GM06990 (cell line): ENCODE measurements around the gene WNT3.

Experiments
- DNase-seq: peaks from one replicate; pipeline ENCODE4 v3.0.0-alpha.2; 2011; ENCODE audit not compliant: insufficient read length; ENCODE audit errors: extremely low read depth
- H3K27me3 ChIP-seq: replicated peaks from 2 replicates; pipeline ENCODE4 v1.6.0; 2011; ENCODE audit warnings: low read length; ENCODE audit not compliant: control insufficient read depth, insufficient read depth
- H3K36me3 ChIP-seq: 2 replicates; pipeline ENCODE4 v1.5.1; 2011; ENCODE audit warnings: low read length; ENCODE audit not compliant: control insufficient read depth, insufficient read depth
- H3K4me3 ChIP-seq: replicated peaks from 2 replicates; pipeline ENCODE4 v1.5.1; 2011; ENCODE audit warnings: low read depth, mild to moderate bottlenecking, control low read depth, low read length
- TF ChIP-seq, protein P1 (sequence below): IDR thresholded peaks from 2 replicates; pipeline ENCODE4 v1.5.1; 2011; ENCODE audit warnings: low read length, control low read depth, mild to moderate bottlenecking, inconsistent platforms; ENCODE audit not compliant: insufficient read depth, poor library complexity, severe bottlenecking

WNT3 gene

DNA sequence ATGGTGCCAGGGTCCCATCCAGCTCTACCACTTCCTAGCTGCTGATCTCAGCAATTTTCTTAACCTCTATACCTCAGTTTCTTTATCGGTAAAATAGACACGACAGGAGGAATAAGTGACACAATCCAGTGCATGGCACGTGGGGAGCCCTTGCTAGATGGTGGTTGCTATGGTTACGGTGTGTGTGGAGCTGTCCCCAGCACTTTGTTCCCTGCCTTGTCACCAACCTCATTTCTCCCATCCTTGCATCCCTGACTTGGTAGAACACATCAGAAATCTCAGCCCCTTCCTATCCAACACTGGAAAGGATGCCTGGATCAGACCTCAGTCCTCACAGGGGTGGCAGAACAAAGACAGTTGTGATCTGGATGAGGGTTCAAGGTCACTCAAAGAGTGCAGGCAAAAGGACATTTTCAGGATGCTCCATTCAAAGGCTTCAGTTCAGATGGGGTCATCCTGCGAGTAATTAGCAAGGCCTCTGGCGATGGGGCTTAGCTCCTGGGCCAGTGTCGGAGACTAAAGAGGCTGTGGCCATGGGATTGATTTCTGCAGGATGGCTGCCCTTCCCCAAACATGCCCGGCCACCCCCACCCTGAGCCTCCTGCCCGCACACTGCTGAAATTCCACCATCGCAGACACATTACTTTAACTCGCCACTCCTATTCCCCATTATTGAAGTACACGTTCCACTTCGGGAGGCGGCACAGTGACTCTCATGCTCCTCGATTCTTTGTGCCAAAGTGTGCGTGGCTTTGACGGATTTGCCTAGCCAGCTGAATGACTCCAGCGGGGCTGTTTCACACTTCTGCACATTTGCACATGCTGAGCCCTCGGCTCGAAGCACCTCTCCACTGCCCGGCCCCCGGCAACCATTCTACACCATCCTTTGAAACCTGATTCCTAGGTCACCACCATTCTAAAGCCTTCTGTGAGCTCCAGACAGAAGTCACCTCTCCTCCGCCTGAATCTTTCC is 40.3 kb downstream of the WNT3 start:
- Histone ChIP-seq H3K27me3 (no peaks in the 10 kb centered on the region), H3K36me3 (no peaks in the 10 kb centered on the region), H3K4me3 (no peak overlapping the region)
- no peak for DNase-seq
- TF ChIP-seq, protein P1, sequence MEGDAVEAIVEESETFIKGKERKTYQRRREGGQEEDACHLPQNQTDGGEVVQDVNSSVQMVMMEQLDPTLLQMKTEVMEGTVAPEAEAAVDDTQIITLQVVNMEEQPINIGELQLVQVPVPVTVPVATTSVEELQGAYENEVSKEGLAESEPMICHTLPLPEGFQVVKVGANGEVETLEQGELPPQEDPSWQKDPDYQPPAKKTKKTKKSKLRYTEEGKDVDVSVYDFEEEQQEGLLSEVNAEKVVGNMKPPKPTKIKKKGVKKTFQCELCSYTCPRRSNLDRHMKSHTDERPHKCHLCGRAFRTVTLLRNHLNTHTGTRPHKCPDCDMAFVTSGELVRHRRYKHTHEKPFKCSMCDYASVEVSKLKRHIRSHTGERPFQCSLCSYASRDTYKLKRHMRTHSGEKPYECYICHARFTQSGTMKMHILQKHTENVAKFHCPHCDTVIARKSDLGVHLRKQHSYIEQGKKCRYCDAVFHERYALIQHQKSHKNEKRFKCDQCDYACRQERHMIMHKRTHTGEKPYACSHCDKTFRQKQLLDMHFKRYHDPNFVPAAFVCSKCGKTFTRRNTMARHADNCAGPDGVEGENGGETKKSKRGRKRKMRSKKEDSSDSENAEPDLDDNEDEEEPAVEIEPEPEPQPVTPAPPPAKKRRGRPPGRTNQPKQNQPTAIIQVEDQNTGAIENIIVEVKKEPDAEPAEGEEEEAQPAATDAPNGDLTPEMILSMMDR: no peak

DNA sequence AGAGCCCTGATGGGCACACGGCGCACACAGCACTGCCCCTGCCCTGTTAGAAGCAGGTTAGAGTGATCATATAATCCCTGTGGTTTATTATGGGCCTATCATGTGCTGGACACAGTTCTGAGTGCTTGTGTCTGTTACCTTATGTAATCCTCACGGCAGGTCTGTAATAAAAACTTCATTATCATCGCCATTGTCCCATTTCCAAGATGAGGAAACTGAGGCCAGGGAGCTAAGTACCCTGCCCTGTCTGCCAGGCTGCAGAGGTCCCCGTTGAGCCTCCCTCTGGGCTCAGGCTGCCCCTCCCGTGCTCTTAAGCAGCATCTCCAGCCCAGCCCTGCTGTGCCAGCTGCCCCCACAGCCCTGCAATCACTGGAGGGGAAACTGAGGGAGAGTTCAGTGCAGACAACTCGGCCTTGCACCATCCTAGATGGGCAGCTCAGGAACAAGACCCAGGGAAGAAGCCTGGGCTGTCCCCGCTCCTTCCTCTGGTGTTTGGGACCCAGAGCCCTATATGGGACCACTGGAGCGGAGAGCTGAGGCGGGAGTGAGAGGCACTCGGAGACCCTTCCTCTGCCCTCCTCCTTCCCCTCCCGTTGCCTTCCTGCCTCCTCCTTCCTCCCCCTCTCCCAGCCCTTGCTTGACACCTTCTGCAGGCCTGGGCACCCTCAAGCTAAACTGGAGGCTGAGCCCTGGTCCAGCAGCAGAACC is 42.0 kb downstream of the WNT3 start:
- TF ChIP-seq, protein P1: no peak
- Histone ChIP-seq H3K4me3 (no peak overlapping the region), H3K27me3 (no peaks in the 10 kb centered on the region; the same call in 1 of the 2 replicates)

DNA sequence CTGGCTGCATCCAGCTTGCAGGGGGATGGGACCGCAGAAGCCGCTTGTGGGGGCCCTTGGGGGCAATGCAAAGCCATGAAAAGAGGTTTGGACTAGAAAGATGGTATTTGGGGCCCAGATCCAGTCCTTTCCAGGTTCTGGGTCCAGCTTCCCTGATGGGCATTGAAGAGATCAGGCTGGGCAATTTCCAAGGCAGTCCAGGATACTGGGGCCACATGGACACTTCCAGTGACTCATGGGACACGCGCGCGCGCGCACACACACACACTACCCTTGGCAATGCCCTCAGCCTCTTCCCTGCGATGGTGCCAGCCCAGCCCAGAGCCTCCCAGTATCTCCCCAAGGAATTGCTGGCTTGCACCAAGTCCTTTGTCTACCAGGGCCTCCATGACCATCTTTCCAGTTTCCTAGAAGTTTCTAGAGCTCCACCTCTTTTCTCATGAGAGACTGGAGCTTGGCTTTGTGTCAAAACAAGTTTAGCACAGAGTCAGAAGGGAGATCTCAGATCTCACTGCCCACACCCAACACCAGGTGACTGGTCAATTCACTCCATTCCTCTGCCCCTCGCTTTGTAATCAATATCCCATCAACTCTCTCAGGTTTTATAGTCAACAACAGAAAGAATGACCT is 44.3 kb downstream of the WNT3 start:
- H3K27me3 ChIP-seq: no peaks in the 10 kb centered on the region; the same call in 1 of the 2 replicates

More for the DNA sequence above, 42.0 kb downstream of the WNT3 start:
- no peaks in the 10 kb centered on the region for H3K36me3 ChIP-seq
- no peak for DNase-seq

DNA sequence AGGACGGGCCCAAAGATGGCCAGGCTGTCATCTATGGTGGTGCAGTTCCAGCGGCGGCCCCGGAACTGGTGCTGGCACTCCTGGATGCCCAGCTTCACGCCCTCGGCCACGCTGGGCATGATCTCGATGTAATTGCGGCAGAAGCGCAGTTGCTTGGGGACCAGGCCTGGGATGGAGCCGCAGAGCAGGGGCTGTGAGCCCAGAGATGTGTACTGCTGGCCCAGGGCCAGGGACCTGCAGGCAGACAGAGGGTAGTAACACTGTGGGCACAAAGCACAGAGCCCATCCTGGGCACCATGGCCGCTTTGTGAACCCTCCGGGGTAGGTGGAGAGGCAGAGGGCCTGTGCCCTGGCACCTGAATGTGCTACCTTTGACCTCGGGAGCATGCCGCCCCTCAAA is 44.8 kb downstream of the WNT3 start:
- Histone ChIP-seq H3K4me3 (no peak overlapping the region), H3K36me3 (no peaks in the 10 kb centered on the region), H3K27me3 (peaks cover under 1% of the 10 kb centered on the region; the same call in 1 of the 2 replicates)
- no peak for DNase-seq
- TF ChIP-seq, protein P1: no peak

More for the DNA sequence above, 44.3 kb downstream of the WNT3 start:
- Histone ChIP-seq H3K4me3 (no peak overlapping the region), H3K36me3 (no peaks in the 10 kb centered on the region)
- no peak for DNase-seq
- TF ChIP-seq, protein P1: no peak

DNA sequence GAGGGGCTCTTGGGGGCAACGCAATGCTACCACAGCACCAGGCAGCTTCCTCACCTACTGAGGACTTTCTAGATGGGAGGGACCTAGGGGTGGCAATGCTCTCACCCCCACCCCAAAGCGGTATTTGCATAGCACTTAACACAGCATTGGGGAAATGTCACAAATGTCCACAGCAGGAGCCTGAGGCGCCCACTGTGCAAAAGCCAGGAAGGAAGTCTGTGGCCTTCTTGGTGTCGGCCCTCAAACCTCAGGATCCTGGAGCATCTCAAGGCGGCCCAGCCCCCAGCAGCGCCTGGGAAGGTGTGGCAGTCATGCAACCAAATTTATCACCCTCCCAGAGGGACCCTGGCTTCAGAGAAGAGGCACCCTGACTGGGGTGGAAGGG is 45.3 kb downstream of the WNT3 start:
- peaks cover 1% of the 10 kb centered on the region; the same call in 1 of the 2 replicates for H3K27me3 ChIP-seq

More for the DNA sequence above, 45.3 kb downstream of the WNT3 start:
- Histone ChIP-seq H3K36me3 (no peaks in the 10 kb centered on the region), H3K4me3 (no peak overlapping the region)
- TF ChIP-seq, protein P1: no peak
- no peak for DNase-seq
